ENCODE results near the gene SEC23IP. TPM values are rescaled to one million over a fixed set of nuclear protein-coding genes. Genes with fewer than 3 reads are reported as not detected.
"Not testable (repeated sequence)": the region's sequence is repeated elsewhere in the genome, so short reads cannot be mapped to it uniquely, and the experiment has no call there.

SEC23IP gene
- total RNA-seq, 1 donor from 2014 or later, result 64.6 TPM

GRCh38 chr10:119871881-119872609 is 20.5 kb upstream of the SEC23IP start:
- Mint-ChIP-seq H3K4me1 (ENCODE audit: unreplicated experiment) (peaks cover 38% of the 10 kb centered on the region), H3K27ac (ENCODE audit: unreplicated experiment) (peak overlapping the region; percentile 77), H3K36me3 (ENCODE audit: unreplicated experiment) (no peaks in the 10 kb centered on the region), H3K4me3 (ENCODE audit: unreplicated experiment) (peak overlapping the region; percentile 84), H3K9me3 (ENCODE audit: unreplicated experiment) (no peaks in the 10 kb centered on the region), H3K27me3 (ENCODE audit: unreplicated experiment) (no peaks in the 10 kb centered on the region)
- TF ChIP-seq CTCF (IDR thresholded peaks at IDR 0.05), result no peak
- DNase-seq (ENCODE audit: extremely low spot score, unreplicated experiment), result no peak

GRCh38 chr10:119872610-119872859 is 20.0 kb upstream of the SEC23IP start, which contains the start of gene MCMBP:
Gene MCMBP, minus strand, starts transcription at chr10:119872843. Its CDS starts 259 bp downstream, at chr10:119872584.
- Mint-ChIP-seq H3K36me3 (ENCODE audit: unreplicated experiment) (no peaks in the 10 kb centered on the region), H3K27ac (ENCODE audit: unreplicated experiment) (peak within 1 kb of the TSS; percentile 90), H3K4me1 (ENCODE audit: unreplicated experiment) (peaks cover 36% of the 10 kb centered on the region), H3K9me3 (ENCODE audit: unreplicated experiment) (no peaks in the 10 kb centered on the region), H3K4me3 (ENCODE audit: unreplicated experiment) (peak within 1 kb of the TSS; percentile 87), H3K27me3 (ENCODE audit: unreplicated experiment) (no peaks in the 10 kb centered on the region)
- no peak for DNase-seq (ENCODE audit: extremely low spot score, unreplicated experiment)
- no peak for TF ChIP-seq CTCF (IDR thresholded peaks at IDR 0.05)

GRCh38 chr10:119872860-119873681 is 19.5 kb upstream of the SEC23IP start:
- Mint-ChIP-seq H3K36me3 (ENCODE audit: unreplicated experiment) (no peaks in the 10 kb centered on the region), H3K4me1 (ENCODE audit: unreplicated experiment) (peaks cover 36% of the 10 kb centered on the region), H3K27ac (ENCODE audit: unreplicated experiment) (peak overlapping the region; percentile 90), H3K9me3 (ENCODE audit: unreplicated experiment) (no peaks in the 10 kb centered on the region), H3K27me3 (ENCODE audit: unreplicated experiment) (no peaks in the 10 kb centered on the region), H3K4me3 (ENCODE audit: unreplicated experiment) (peak overlapping the region; percentile 87)
- DNase-seq (ENCODE audit: extremely low spot score, unreplicated experiment), result peak; percentile 94
- no peak for TF ChIP-seq CTCF (IDR thresholded peaks at IDR 0.05)

GRCh38 chr10:119878524-119878923 is 14.0 kb upstream of the SEC23IP start:
- Mint-ChIP-seq H3K27me3 (ENCODE audit: unreplicated experiment) (no peaks in the 10 kb centered on the region), H3K27ac (ENCODE audit: unreplicated experiment) (no peak overlapping the region), H3K4me3 (ENCODE audit: unreplicated experiment) (no peak overlapping the region), H3K9me3 (ENCODE audit: unreplicated experiment) (no peaks in the 10 kb centered on the region), H3K4me1 (ENCODE audit: unreplicated experiment) (peaks cover 4% of the 10 kb centered on the region), H3K36me3 (ENCODE audit: unreplicated experiment) (peaks cover 3% of the 10 kb centered on the region)
- TF ChIP-seq CTCF (IDR thresholded peaks at IDR 0.05), result no peak
- DNase-seq (ENCODE audit: extremely low spot score, unreplicated experiment), result no peak

GRCh38 chr10:119883901-119884611 is 8.5 kb upstream of the SEC23IP start:
- not testable (repeated sequence) for H3K4me1 Mint-ChIP-seq (ENCODE audit: unreplicated experiment); H3K9me3 Mint-ChIP-seq (ENCODE audit: unreplicated experiment); H3K27ac Mint-ChIP-seq (ENCODE audit: unreplicated experiment); H3K27me3 Mint-ChIP-seq (ENCODE audit: unreplicated experiment); DNase-seq (ENCODE audit: extremely low spot score, unreplicated experiment); H3K4me3 Mint-ChIP-seq (ENCODE audit: unreplicated experiment); H3K36me3 Mint-ChIP-seq (ENCODE audit: unreplicated experiment)

- H3K9me3 Mint-ChIP-seq (ENCODE audit: unreplicated experiment); H3K27ac Mint-ChIP-seq (ENCODE audit: unreplicated experiment); H3K27me3 Mint-ChIP-seq (ENCODE audit: unreplicated experiment); H3K4me1 Mint-ChIP-seq (ENCODE audit: unreplicated experiment); DNase-seq (ENCODE audit: extremely low spot score, unreplicated experiment); H3K36me3 Mint-ChIP-seq (ENCODE audit: unreplicated experiment); H3K4me3 Mint-ChIP-seq (ENCODE audit: unreplicated experiment): not testable (repeated sequence)
Measured at GRCh38 chr10:119886070-119886469, 6.5 kb upstream of the SEC23IP start.

- not testable (repeated sequence) for H3K27me3 Mint-ChIP-seq (ENCODE audit: unreplicated experiment); H3K4me1 Mint-ChIP-seq (ENCODE audit: unreplicated experiment); H3K4me3 Mint-ChIP-seq (ENCODE audit: unreplicated experiment); H3K36me3 Mint-ChIP-seq (ENCODE audit: unreplicated experiment); H3K9me3 Mint-ChIP-seq (ENCODE audit: unreplicated experiment); H3K27ac Mint-ChIP-seq (ENCODE audit: unreplicated experiment); DNase-seq (ENCODE audit: extremely low spot score, unreplicated experiment)
Measured at GRCh38 chr10:119888715-119889114, 3.8 kb upstream of the SEC23IP start.

- not testable (repeated sequence) for H3K4me3 Mint-ChIP-seq (ENCODE audit: unreplicated experiment)
Measured at GRCh38 chr10:119889201-119889600, 3.3 kb upstream of the SEC23IP start.

More at GRCh38 chr10:119889201-119889600, 3.3 kb upstream of the SEC23IP start:
- not testable (repeated sequence) for H3K27me3 Mint-ChIP-seq (ENCODE audit: unreplicated experiment); H3K36me3 Mint-ChIP-seq (ENCODE audit: unreplicated experiment); H3K9me3 Mint-ChIP-seq (ENCODE audit: unreplicated experiment); DNase-seq (ENCODE audit: extremely low spot score, unreplicated experiment); H3K27ac Mint-ChIP-seq (ENCODE audit: unreplicated experiment)
- H3K4me1 Mint-ChIP-seq (ENCODE audit: unreplicated experiment), result peaks cover 13% of the 10 kb centered on the region
